ENCODE results near the gene ITGB3BP. TPM values are rescaled to one million over a fixed set of nuclear protein-coding genes. Genes with fewer than 3 reads are reported as not detected.
"Not testable (repeated sequence)": the region's sequence is repeated elsewhere in the genome, so short reads cannot be mapped to it uniquely, and the experiment has no call there.

ITGB3BP gene
- total RNA-seq, 1 experiment from 2014 or later = 47.2 TPM

DNA sequence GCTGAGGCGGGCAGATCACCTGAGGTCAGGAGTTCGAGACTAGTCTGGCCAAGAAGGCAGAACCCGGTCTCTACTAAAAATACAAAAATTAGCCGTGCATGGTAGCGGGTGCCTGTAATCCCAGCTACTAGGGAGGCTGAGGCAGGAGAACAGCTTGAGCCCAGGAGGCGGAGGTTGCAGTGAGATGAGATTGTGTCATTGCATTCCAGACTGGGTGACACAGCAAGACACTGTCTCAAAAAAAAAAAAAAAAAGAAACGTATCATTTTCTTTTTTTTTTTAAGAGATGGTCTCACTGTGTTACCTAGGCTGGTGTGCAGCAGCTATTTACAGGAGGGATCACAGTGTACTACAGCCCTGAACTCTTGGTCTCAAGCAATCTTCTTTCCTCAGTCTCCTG is 47.3 kb downstream of the ITGB3BP start:
- Mint-ChIP-seq H3K36me3 (ENCODE audit: insufficient read depth in 1 of 3, low read depth in 3 of 3) (peaks cover 25 to 41% (median 39%) of the 10 kb centered on the region in 3 experiments), H3K4me1 (no peaks in the 10 kb centered on the region), H3K4me3 (no peak overlapping the region), H3K9me3 (peaks cover 17 to 19% of the 10 kb centered on the region in 2 experiments), H3K27ac (no peak overlapping the region), H3K27me3 (ENCODE audit: low read depth) (no peaks in the 10 kb centered on the region)
- Histone ChIP-seq H3K4me1 (ENCODE audit: insufficient read depth, low read length) (no peaks in the 10 kb centered on the region), H2BK5ac (ENCODE audit: insufficient read length, low read length) (no peak overlapping the region), H3K9me3 (ENCODE audit: control insufficient read depth, low read depth, low read length) (no peaks in the 10 kb centered on the region), H4K5ac (ENCODE audit: insufficient read length, low read depth, low read length) (no peak overlapping the region), H3K79me2 (ENCODE audit: insufficient read depth, low read length) (no peaks in the 10 kb centered on the region), H4K8ac (replicated peaks; ENCODE audit: insufficient read length, low read depth, low read length) (no peak overlapping the region), H3T11ph (ENCODE audit: low read length) (no peak overlapping the region), H3K23ac (ENCODE audit: insufficient read length, low read depth, low read length) (no peak overlapping the region), H3K14ac (ENCODE audit: insufficient read depth, low read length) (no peak overlapping the region), H3K23me2 (ENCODE audit: insufficient read length, low read depth, low read length, poor library complexity, severe bottlenecking) (no peaks in the 10 kb centered on the region), H2BK120ac (ENCODE audit: low read depth, low read length, poor library complexity, severe bottlenecking) (no peak overlapping the region), H2AK5ac (ENCODE audit: insufficient read length, low read length) (no peak overlapping the region), H3K4ac (ENCODE audit: low read depth, low read length) (no peak overlapping the region), H3K9ac (ENCODE audit: extremely low read depth, insufficient read length, low read length) (no peak overlapping the region), H3K79me1 (ENCODE audit: insufficient read depth, low read depth, low read length, poor library complexity, severe bottlenecking) (no peaks in the 10 kb centered on the region), H3K27ac (ENCODE audit: insufficient read length, low read depth, low read length) (no peak overlapping the region), H2BK12ac (ENCODE audit: insufficient read length, low read depth, low read length) (no peak overlapping the region), H3K18ac (ENCODE audit: insufficient read length, low read depth, low read length) (no peak overlapping the region), H4K91ac (ENCODE audit: insufficient read length, low read depth, low read length) (no peak overlapping the region), H3K27me3 (ENCODE audit: insufficient read depth, low read length) (no peaks in the 10 kb centered on the region), H3K4me2 (ENCODE audit: insufficient read depth, insufficient read length, low read length) (no peak overlapping the region), H4K20me1 (ENCODE audit: control insufficient read depth, insufficient read depth, insufficient read length) (no peaks in the 10 kb centered on the region), H2AFZ (ENCODE audit: low read length) (no peak overlapping the region), H3K56ac (ENCODE audit: insufficient read length, low read depth, low read length) (no peak overlapping the region), H2BK15ac (ENCODE audit: low read depth, low read length) (no peak overlapping the region), H2BK20ac (ENCODE audit: low read depth, low read length, poor library complexity, severe bottlenecking) (no peak overlapping the region)
- WGBS (ENCODE audit: extremely low coverage, insufficient read length, low lambda C conversion rate) = no CpG with 5 or more reads among the region's 7 CpGs
- TF ChIP-seq, protein P1, sequence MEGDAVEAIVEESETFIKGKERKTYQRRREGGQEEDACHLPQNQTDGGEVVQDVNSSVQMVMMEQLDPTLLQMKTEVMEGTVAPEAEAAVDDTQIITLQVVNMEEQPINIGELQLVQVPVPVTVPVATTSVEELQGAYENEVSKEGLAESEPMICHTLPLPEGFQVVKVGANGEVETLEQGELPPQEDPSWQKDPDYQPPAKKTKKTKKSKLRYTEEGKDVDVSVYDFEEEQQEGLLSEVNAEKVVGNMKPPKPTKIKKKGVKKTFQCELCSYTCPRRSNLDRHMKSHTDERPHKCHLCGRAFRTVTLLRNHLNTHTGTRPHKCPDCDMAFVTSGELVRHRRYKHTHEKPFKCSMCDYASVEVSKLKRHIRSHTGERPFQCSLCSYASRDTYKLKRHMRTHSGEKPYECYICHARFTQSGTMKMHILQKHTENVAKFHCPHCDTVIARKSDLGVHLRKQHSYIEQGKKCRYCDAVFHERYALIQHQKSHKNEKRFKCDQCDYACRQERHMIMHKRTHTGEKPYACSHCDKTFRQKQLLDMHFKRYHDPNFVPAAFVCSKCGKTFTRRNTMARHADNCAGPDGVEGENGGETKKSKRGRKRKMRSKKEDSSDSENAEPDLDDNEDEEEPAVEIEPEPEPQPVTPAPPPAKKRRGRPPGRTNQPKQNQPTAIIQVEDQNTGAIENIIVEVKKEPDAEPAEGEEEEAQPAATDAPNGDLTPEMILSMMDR (conservative IDR thresholded peaks at IDR 0.05) = no peak
- DNase-seq = no peak

DNA sequence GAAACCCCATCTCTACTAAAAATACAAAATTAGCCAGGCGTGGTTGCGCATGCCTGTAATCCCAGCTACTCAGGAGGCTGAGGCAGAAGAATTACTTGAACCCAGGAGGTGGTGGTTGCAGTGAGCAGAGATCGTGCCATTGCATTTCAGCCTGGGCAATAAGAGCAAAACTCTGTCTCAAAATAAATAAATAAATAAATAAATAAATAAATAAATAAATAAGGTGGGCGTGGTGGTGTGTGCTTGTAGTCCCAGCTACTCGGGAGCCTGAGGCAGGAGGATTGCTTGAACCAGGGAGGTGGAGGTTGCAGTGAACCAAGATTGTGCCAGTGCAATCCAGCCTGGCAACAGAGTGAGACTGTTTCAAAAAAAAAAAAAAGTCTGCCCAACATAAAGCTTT is 54.3 kb downstream of the ITGB3BP start:
- H3K27me3 Mint-ChIP-seq (ENCODE audit: low read depth); H3K4ac ChIP-seq (ENCODE audit: low read depth, low read length); H3K9ac ChIP-seq (ENCODE audit: extremely low read depth, insufficient read length, low read length); H2BK15ac ChIP-seq (ENCODE audit: low read depth, low read length); H3K56ac ChIP-seq (ENCODE audit: insufficient read length, low read depth, low read length); H4K5ac ChIP-seq (ENCODE audit: insufficient read length, low read depth, low read length); H3T11ph ChIP-seq (ENCODE audit: low read length); H2BK20ac ChIP-seq (ENCODE audit: low read depth, low read length, poor library complexity, severe bottlenecking); H3K9me3 ChIP-seq (ENCODE audit: control insufficient read depth, low read depth, low read length); H3K14ac ChIP-seq (ENCODE audit: insufficient read depth, low read length); H3K4me1 ChIP-seq (ENCODE audit: insufficient read depth, low read length); H3K79me2 ChIP-seq (ENCODE audit: insufficient read depth, low read length); H3K4me1 Mint-ChIP-seq; H2AFZ ChIP-seq (ENCODE audit: low read length); H3K79me1 ChIP-seq (ENCODE audit: insufficient read depth, low read depth, low read length, poor library complexity, severe bottlenecking); H4K20me1 ChIP-seq (ENCODE audit: control insufficient read depth, insufficient read depth, insufficient read length); H2BK120ac ChIP-seq (ENCODE audit: low read depth, low read length, poor library complexity, severe bottlenecking); H3K4me3 Mint-ChIP-seq; H3K27me3 ChIP-seq (ENCODE audit: insufficient read depth, low read length); H3K23me2 ChIP-seq (ENCODE audit: insufficient read length, low read depth, low read length, poor library complexity, severe bottlenecking); H2BK5ac ChIP-seq (ENCODE audit: insufficient read length, low read length); H3K23ac ChIP-seq (ENCODE audit: insufficient read length, low read depth, low read length); H4K91ac ChIP-seq (ENCODE audit: insufficient read length, low read depth, low read length); H3K18ac ChIP-seq (ENCODE audit: insufficient read length, low read depth, low read length); H3K27ac ChIP-seq (ENCODE audit: insufficient read length, low read depth, low read length); DNase-seq; H2BK12ac ChIP-seq (ENCODE audit: insufficient read length, low read depth, low read length); H3K27ac Mint-ChIP-seq; H4K8ac ChIP-seq (replicated peaks; ENCODE audit: insufficient read length, low read depth, low read length); H3K4me2 ChIP-seq (ENCODE audit: insufficient read depth, insufficient read length, low read length); H2AK5ac ChIP-seq (ENCODE audit: insufficient read length, low read length): not testable (repeated sequence)
- Mint-ChIP-seq H3K36me3 (ENCODE audit: insufficient read depth in 1 of 3, low read depth in 3 of 3) (peaks cover 31 to 34% (median 32%) of the 10 kb centered on the region in 3 experiments), H3K9me3 (peaks cover 26 to 29% of the 10 kb centered on the region in 2 experiments)
- WGBS (ENCODE audit: extremely low coverage, insufficient read length, low lambda C conversion rate) = no CpG with 5 or more reads among the region's 5 CpGs

All from H9 (cell line).